Activated naive CD4-positive, alpha-beta T cell (primary cell): Measurements from ENCODE around the gene FAM171A1.

Experiments used
- DNase-seq, 4 experiments: peaks; one replicate each; lab custom pipeline; 2025; lab: John Stamatoyannopoulos, UW

FAM171A1 gene

GRCh38 chr10:15168786-15169554, 202.1 kb downstream of the FAM171A1 start:
- DNase-seq = peak; percentile 93 to 98 (median 96)

- DNase-seq = peak in 1 of 4 experiments; percentile 53
Observed at GRCh38 chr10:15168291-15168785, 202.8 kb downstream of the FAM171A1 start, which contains the start of gene NMT2. Gene NMT2 (minus strand): TSS chr10:15168693. CDS start chr10:15168612, 81 bp downstream.

GRCh38 chr10:15167411-15168290, 203.4 kb downstream of the FAM171A1 start:
- DNase-seq = peak in 2 of 4 experiments; percentile 29 to 40

GRCh38 chr10:15166325-15166724, 204.8 kb downstream of the FAM171A1 start:
- DNase-seq = no peak

GRCh38 chr10:15163253-15163828, 207.7 kb downstream of the FAM171A1 start:
- DNase-seq = no peak
